Gastrocnemius medialis (tissue), 4 donors: ENCODE measurements around the gene SPAST. TPM values are rescaled to one million over a fixed set of nuclear protein-coding genes. Genes with fewer than 3 reads are reported as not detected.
"Not testable (repeated sequence)": the region's sequence is repeated elsewhere in the genome, so short reads cannot be mapped to it uniquely, and the experiment has no call there.

Experiments
- ATAC-seq, 2 donors: fragments of 150-250 bp; one replicate each; pipeline ENCODE4 v1.9.1; 2016
- DNase-seq, 2 donors: peaks; one replicate each; pipeline ENCODE4 v3.0.0-alpha.2; 2019
- H3K27ac ChIP-seq, 4 donors: fragments of 200-600 bp; sonication (generic); 1 replicate in 1 of 4; 2 replicates in 3 of 4; pipeline ENCODE4 v1.5.1; 2016 to 2018; ENCODE audit warnings: mild to moderate bottlenecking in 2 of 4, moderate library complexity in 1 of 4
- H3K27me3 ChIP-seq, 3 donors: fragments of 200-600 bp; sonication (generic) in 2 of 3; 1 replicate in 1 of 3; 2 replicates in 2 of 3; pipeline versions ENCODE4 v1.5.1 to v1.6.0; 2016 to 2019; ENCODE audit warnings: mild to moderate bottlenecking in 1 of 3, moderate library complexity in 1 of 3
- H3K36me3 ChIP-seq, 2 donors: fragments of 200-600 bp; sonication (generic) in 1 of 2; one replicate each; pipeline ENCODE4 v1.5.1; 2017 to 2018
- H3K4me1 ChIP-seq, 2 donors: fragments of 200-600 bp; sonication (generic) in 1 of 2; one replicate each; pipeline ENCODE4 v1.5.1; 2016 to 2017; ENCODE audit warnings: mild to moderate bottlenecking in 2 of 2
- H3K4me3 ChIP-seq, 4 donors: fragments of 200-600 bp; sonication (generic) in 3 of 4; 1 replicate in 1 of 4; 2 replicates in 3 of 4; pipeline ENCODE4 v1.5.1; 2016 to 2019; ENCODE audit warnings: mild to moderate bottlenecking in 2 of 4
- H3K9me3 ChIP-seq, 3 donors: fragments of 200-600 bp; sonication (generic) in 2 of 3; 1 replicate in 1 of 3; 2 replicates in 2 of 3; pipeline ENCODE4 v1.5.1; 2016 to 2019
- POLR2A ChIP-seq, 2 donors: fragments of 450-650 bp; IDR thresholded peaks; one replicate each; pipeline ENCODE4 v1.6.1; 2017; ENCODE audit warnings: antibody characterized with exemption in 2 of 2, mild to moderate bottlenecking in 2 of 2, moderate library complexity in 2 of 2
- in situ Hi-C, 4 donors: fragments of 200-750 bp; cut with MboI; loops; one replicate each; pipeline versions ENCODE4 v1.15.0 to v1.8.0; 2017; ENCODE audit warnings: low sequenced_read_pairs in 4 of 4
- intact Hi-C: fragments of 100-400 bp; cut with DNase I; formaldehyde crosslinking; loops from one replicate; pipeline ENCODE4 v1.15.1; 2023; ENCODE audit warnings: low total_unique reads
- total RNA-seq, 4 donors: library from RNA; depleted of rRNA; stranded (reverse); fragments of >200 nt; gene quantifications; one replicate each; pipeline versions ENCODE4 v1.1.0 to v1.2.3, GENCODE V29; 2016
- TF ChIP-seq, protein P1 (sequence below), 5 experiments: fragments of 450-650 bp in 3 of 5; fragments of 200-600 bp in 2 of 5; sonication (generic) in 2 of 5; IDR thresholded peaks in 4 of 5; conservative IDR thresholded peaks in 1 of 5; 1 replicate in 4 of 5; 2 replicates in 1 of 5; pipeline ENCODE4 v1.5.1; 2016 to 2019; ENCODE audit warnings: antibody characterized with exemption in 5 of 5, mild to moderate bottlenecking in 3 of 5, moderate library complexity in 3 of 5

SPAST gene
- total RNA-seq, 4 donors from 2014 or later: 25.0 to 30.6 (median 28.9) TPM

DNA sequence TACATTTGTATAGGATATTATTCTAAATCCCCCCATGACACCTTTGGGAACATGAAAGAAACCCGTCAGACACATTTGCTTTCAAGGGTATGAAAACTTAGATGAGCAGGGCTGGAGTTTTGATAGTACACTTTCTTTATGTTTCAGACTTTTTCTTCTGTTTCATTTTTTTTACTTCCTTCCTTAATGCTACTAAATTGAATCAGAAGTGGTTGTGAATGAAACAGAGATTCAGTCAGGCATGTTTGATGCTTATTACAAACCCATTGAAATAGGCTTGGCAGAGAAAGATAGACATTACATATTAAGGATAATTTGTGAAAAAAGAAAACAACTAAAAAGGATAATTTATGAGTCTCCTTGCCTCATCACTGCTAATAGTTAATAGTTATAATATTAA lies 129.1 kb downstream of the SPAST start:
- DNase-seq (no peak), ATAC-seq (no peak)
- H3K4me1 ChIP-seq: no peaks in the 10 kb centered on the region
- no peak overlapping the region for H3K4me3 ChIP-seq
- intact Hi-C loops: no loop called here
- no peaks in the 10 kb centered on the region for H3K27me3 ChIP-seq
- H3K9me3 ChIP-seq: no peaks in the 10 kb centered on the region
- H3K27ac ChIP-seq: no peak overlapping the region
- TF ChIP-seq, protein P1, sequence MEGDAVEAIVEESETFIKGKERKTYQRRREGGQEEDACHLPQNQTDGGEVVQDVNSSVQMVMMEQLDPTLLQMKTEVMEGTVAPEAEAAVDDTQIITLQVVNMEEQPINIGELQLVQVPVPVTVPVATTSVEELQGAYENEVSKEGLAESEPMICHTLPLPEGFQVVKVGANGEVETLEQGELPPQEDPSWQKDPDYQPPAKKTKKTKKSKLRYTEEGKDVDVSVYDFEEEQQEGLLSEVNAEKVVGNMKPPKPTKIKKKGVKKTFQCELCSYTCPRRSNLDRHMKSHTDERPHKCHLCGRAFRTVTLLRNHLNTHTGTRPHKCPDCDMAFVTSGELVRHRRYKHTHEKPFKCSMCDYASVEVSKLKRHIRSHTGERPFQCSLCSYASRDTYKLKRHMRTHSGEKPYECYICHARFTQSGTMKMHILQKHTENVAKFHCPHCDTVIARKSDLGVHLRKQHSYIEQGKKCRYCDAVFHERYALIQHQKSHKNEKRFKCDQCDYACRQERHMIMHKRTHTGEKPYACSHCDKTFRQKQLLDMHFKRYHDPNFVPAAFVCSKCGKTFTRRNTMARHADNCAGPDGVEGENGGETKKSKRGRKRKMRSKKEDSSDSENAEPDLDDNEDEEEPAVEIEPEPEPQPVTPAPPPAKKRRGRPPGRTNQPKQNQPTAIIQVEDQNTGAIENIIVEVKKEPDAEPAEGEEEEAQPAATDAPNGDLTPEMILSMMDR (IDR thresholded peaks at IDR 0.05 in 4 of 5, conservative IDR thresholded peaks at IDR 0.05 in 1 of 5): no peak
- TF ChIP-seq POLR2A (IDR thresholded peaks at IDR 0.05): no peak
- peaks cover 0 to 17% of the 10 kb centered on the region in 2 donors for H3K36me3 ChIP-seq
- in situ Hi-C loops: no loop called here

DNA sequence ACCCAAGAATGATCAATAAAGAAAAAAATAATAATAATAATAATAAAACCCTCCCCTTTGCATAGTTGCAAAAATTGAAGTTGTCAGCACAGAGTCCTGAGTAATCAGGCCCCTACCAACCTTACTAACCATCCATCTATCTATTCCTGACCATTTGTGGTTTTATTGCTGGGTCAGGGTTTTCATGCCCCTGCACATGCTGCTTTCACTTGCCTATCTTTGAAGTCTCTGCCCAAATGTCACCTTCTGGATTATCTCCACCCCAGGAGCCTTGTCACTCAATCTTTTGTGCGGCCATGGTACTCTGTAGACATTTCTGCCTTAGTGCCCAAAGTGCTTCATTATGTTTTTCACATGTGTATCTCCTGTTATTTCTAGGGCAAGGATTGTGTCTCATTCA lies 137.5 kb downstream of the SPAST start:
- ATAC-seq: no peak
- no peak for DNase-seq
- in situ Hi-C loops: no loop called here
- Histone ChIP-seq H3K27ac (no peak overlapping the region), H3K4me1 (peaks cover 0 to 6% of the 10 kb centered on the region in 2 donors), H3K27me3 (no peaks in the 10 kb centered on the region), H3K9me3 (no peaks in the 10 kb centered on the region), H3K36me3 (peaks cover 0 to 43% of the 10 kb centered on the region in 2 donors), H3K4me3 (no peak overlapping the region)
- intact Hi-C loops: no loop called here
- TF ChIP-seq, protein P1 (IDR thresholded peaks at IDR 0.05 in 4 of 5, conservative IDR thresholded peaks at IDR 0.05 in 1 of 5): no peak
- TF ChIP-seq POLR2A (IDR thresholded peaks at IDR 0.05): no peak

DNA sequence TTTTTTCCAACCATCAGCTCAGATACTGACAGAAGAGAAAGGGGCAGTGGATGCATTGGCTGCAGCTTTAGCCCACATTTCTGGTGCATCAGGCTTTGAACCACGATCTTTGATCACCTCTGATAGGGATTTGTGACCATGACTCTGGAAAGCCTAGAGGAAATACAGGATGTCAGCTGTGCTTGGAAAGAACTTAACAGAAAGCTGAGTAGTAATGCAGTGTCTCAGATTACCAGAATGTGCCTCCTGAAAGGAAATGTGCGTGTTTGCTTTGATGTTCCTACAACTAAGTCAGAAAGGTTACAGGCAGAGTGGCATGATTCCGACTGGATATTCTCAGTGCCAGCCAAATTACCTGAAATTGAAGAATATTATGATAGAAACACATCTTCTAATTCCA lies 140.1 kb downstream of the SPAST start:
- H3K4me1 ChIP-seq, in situ Hi-C loops, H3K4me3 ChIP-seq, intact Hi-C loops, H3K27ac ChIP-seq, H3K9me3 ChIP-seq, H3K27me3 ChIP-seq, DNase-seq, ATAC-seq: not testable (repeated sequence)
- peaks cover 0 to 30% of the 10 kb centered on the region in 2 donors for H3K36me3 ChIP-seq

Other genes with a start within 250 kb of the SPAST start
- 10 to 100 TPM; 32.2 to 75.0 (median 50.0) TPM for gene MEMO1, start 52.5 kb upstream of the SPAST start, total RNA-seq
- 10 to 100 TPM; 29.3 to 59.8 (median 36.2) TPM for gene DPY30, start 23.8 kb upstream of the SPAST start, total RNA-seq
- 10 to 100 TPM; 16.1 to 26.3 (median 23.6) TPM for gene SLC30A6, start 102.3 kb downstream of the SPAST start, total RNA-seq
- gene NLRC4, start 201.3 kb downstream of the SPAST start, total RNA-seq: under 1 TPM; 0.10 to 0.60 (median 0.23) TPM
- gene YIPF4, start 214.3 kb downstream of the SPAST start, total RNA-seq: 10 to 100 TPM; 19.5 to 27.3 (median 23.5) TPM